Left lung (tissue), 10 donors: ENCODE results near the gene ADRA2A. TPM values are rescaled to one million over a fixed set of nuclear protein-coding genes. Genes with fewer than 3 reads are reported as not detected.

ENCODE experiments used
- ATAC-seq: fragments of 200-7000 bp; cut with Tn5 transposase; one replicate; pipeline ENCODE4 v1.9.1; 2020; ENCODE audit warnings: moderate library complexity
- DNase-seq, 4 donors: peaks; one replicate each; pipeline ENCODE4 v3.0.0-alpha.2; 2013 to 2020
- H3K27ac ChIP-seq, 2 donors: fragments of 200-600 bp; sonication (generic) in 1 of 2; one replicate each; pipeline versions ENCODE4 v1.5.0 to v1.8.0; 2020 to 2021
- H3K27me3 ChIP-seq, 2 donors: fragments of 200-600 bp; sonication (generic) in 1 of 2; one replicate each; pipeline versions ENCODE4 v1.5.0 to v1.8.0; 2020 to 2021
- H3K36me3 ChIP-seq, 2 donors: fragments of 200-600 bp; sonication (generic) in 1 of 2; one replicate each; pipeline versions ENCODE4 v1.5.0 to v1.8.0; 2020 to 2021
- H3K4me1 ChIP-seq, 2 donors: fragments of 200-600 bp; one replicate each; pipeline ENCODE4 v1.8.0; 2021
- H3K4me3 ChIP-seq, 2 donors: fragments of 200-600 bp; sonication (generic) in 1 of 2; one replicate each; pipeline versions ENCODE4 v1.5.0 to v1.8.0; 2020 to 2021; ENCODE audit warnings: mild to moderate bottlenecking in 1 of 2
- H3K9me3 ChIP-seq, 2 donors: fragments of 200-600 bp; sonication (generic) in 1 of 2; one replicate each; pipeline versions ENCODE4 v1.5.0 to v1.8.0; 2020 to 2021
- CTCF ChIP-seq, 2 donors: fragments of 200-600 bp; sonication (generic) in 1 of 2; IDR thresholded peaks; one replicate each; pipeline versions ENCODE4 v1.5.0 to v1.8.0; 2021; ENCODE audit warnings: antibody characterized with exemption in 2 of 2
- intact Hi-C, 2 donors: fragments of 100-400 bp; cut with DNase I; formaldehyde crosslinking; loops; one replicate each; pipeline versions ENCODE4 v1.11.2 to v1.14.2; 2022
- polyA plus RNA-seq, 6 donors: library from polyadenylated mRNA; unstranded; fragments of 120-200 nt; gene quantifications; one replicate each; pipeline ENCODE4 v1.2.1, GENCODE V29; 2013; ENCODE audit not compliant: insufficient read length in 6 of 6
- total RNA-seq, 2 donors: library from RNA; stranded (reverse); fragmentation: NEBNext Ultra II Directional; extraction: Animal tissue kit (Norgen Biotek cat#: 25700); gene quantifications; one replicate each; pipeline ENCODE4 v1.2.1, GENCODE V29; 2021
- donor health status: DM: no; HTN: yes; CAD: no.
- donor health status: DM: no; HTN: no; CAD: no.

The ADRA2A gene
- total and polyA plus RNA-seq, 8 donors, result 0.15 to 8.9 (median 0.53) TPM

GRCh38 chr10:111075577-111076185 is 1.1 kb upstream of the ADRA2A start:
- intact Hi-C loops, result no loop called here

GRCh38 chr10:111076191-111076681 is 593 bp upstream of the ADRA2A start:
- ATAC-seq (peak; percentile 92), DNase-seq (peak in 3 of 4 donors; percentile 56 to 87 (median 65))
- Histone ChIP-seq H3K4me3 (peak overlapping the region; percentile 25 to 41), H3K27ac (no peak overlapping the region), H3K4me1 (peaks cover 15 to 31% of the 10 kb centered on the region in 2 donors), H3K9me3 (no peaks in the 10 kb centered on the region), H3K36me3 (no peaks in the 10 kb centered on the region), H3K27me3 (peaks cover 55 to 85% of the 10 kb centered on the region in 2 donors)
- TF ChIP-seq CTCF (IDR thresholded peaks at IDR 0.05), result peak; percentile 70 to 77
- intact Hi-C loops, result no loop called here

More at GRCh38 chr10:111075577-111076185, 1.1 kb upstream of the ADRA2A start:
- H3K36me3 ChIP-seq, result no peaks in the 10 kb centered on the region
- no peak for TF ChIP-seq CTCF (IDR thresholded peaks at IDR 0.05)
- ATAC-seq (no peak), DNase-seq (no peak)
- H3K4me3 ChIP-seq, result peak overlapping the region in 1 of 2 donors; percentile 41
- H3K4me1 ChIP-seq, result peaks cover 15 to 31% of the 10 kb centered on the region in 2 donors
- no peaks in the 10 kb centered on the region for H3K9me3 ChIP-seq
- H3K27ac ChIP-seq, result no peak overlapping the region
- peaks cover 55 to 85% of the 10 kb centered on the region in 2 donors for H3K27me3 ChIP-seq

- no peak for ATAC-seq
- no peaks in the 10 kb centered on the region for H3K9me3 ChIP-seq
- H3K27me3 ChIP-seq, result peaks cover 55 to 77% of the 10 kb centered on the region in 2 donors
- intact Hi-C loops, result no loop called here
- no peak for DNase-seq
- H3K36me3 ChIP-seq, result no peaks in the 10 kb centered on the region
- TF ChIP-seq CTCF (IDR thresholded peaks at IDR 0.05), result no peak
- no peak overlapping the region for H3K27ac ChIP-seq
- H3K4me1 ChIP-seq, result peaks cover 15 to 31% of the 10 kb centered on the region in 2 donors
- peak overlapping the region; percentile 25 to 41 for H3K4me3 ChIP-seq
These were observed 603 bp downstream of the ADRA2A start for GRCh38 chr10:111077479-111077784.

GRCh38 chr10:111077785-111078504 is 1.1 kb downstream of the ADRA2A start:
- ATAC-seq (peak; percentile 10), DNase-seq (peak in 1 of 4 donors; percentile 81)
- Histone ChIP-seq H3K27me3 (peaks cover 55 to 72% of the 10 kb centered on the region in 2 donors), H3K4me1 (peaks cover 15 to 31% of the 10 kb centered on the region in 2 donors), H3K4me3 (peak overlapping the region; percentile 25 to 41), H3K9me3 (no peaks in the 10 kb centered on the region), H3K27ac (no peak overlapping the region), H3K36me3 (no peaks in the 10 kb centered on the region)
- intact Hi-C loops, result no loop called here
- TF ChIP-seq CTCF (IDR thresholded peaks at IDR 0.05), result no peak

GRCh38 chr10:111078505-111079185 is 1.8 kb downstream of the ADRA2A start:
- ATAC-seq (no peak), DNase-seq (no peak)
- Histone ChIP-seq H3K9me3 (no peaks in the 10 kb centered on the region), H3K4me3 (peak overlapping the region in 1 of 2 donors; percentile 41), H3K4me1 (peaks cover 15 to 31% of the 10 kb centered on the region in 2 donors), H3K27ac (no peak overlapping the region), H3K27me3 (peaks cover 55 to 65% of the 10 kb centered on the region in 2 donors), H3K36me3 (no peaks in the 10 kb centered on the region)
- intact Hi-C loops, result no loop called here
- TF ChIP-seq CTCF (IDR thresholded peaks at IDR 0.05), result no peak
